SU-DHL-6 (cell line): ENCODE data around the gene SOBP.

Experiments
- H2AFZ ChIP-seq: fragments of 200-600 bp; sonication (generic); 2 replicates; pipeline ENCODE4 v1.6.1; 2014; ENCODE audit warnings: low read depth, mild to moderate bottlenecking, moderate library complexity, mixed read lengths, antibody characterized with exemption, low read length; ENCODE audit not compliant: severe bottlenecking
- H3F3A ChIP-seq: fragments of 200-600 bp; shearing (Covaris generic); 2 replicates; pipeline ENCODE4 v1.6.0; 2016; ENCODE audit warnings: antibody characterized with exemption, mild to moderate bottlenecking; ENCODE audit not compliant: insufficient read depth
- H3K27ac ChIP-seq: fragments of 200-600 bp; sonication (generic); 2 replicates; pipeline ENCODE4 v1.5.1; 2016; ENCODE audit warnings: low read depth, mild to moderate bottlenecking, low read length, moderate library complexity, mixed read lengths
- H3K27me3 ChIP-seq: fragments of 200-600 bp; sonication (generic), shearing (Covaris generic); 2 replicates; pipeline ENCODE4 v1.6.0; 2014; ENCODE audit warnings: mild to moderate bottlenecking, low read length
- H3K36me3 ChIP-seq: fragments of 200-600 bp; sonication (generic); 2 replicates; pipeline ENCODE4 v1.6.1; 2014; ENCODE audit warnings: mild to moderate bottlenecking, low read length, mixed read lengths
- H3K4me2 ChIP-seq: fragments of 300-600, 200-600 bp; shearing (Covaris generic), sonication (generic); 2 replicates; pipeline ENCODE4 v1.6.0; 2014; ENCODE audit warnings: low read length, low read depth, mild to moderate bottlenecking; ENCODE audit not compliant: poor library complexity, severe bottlenecking
- H3K4me3 ChIP-seq: fragments of 200-600 bp; sonication (generic); 2 replicates; pipeline ENCODE4 v1.5.1; 2014; ENCODE audit warnings: antibody characterized with exemption, low read length, mild to moderate bottlenecking, mixed read lengths; ENCODE audit not compliant: insufficient read depth, poor library complexity, severe bottlenecking
- H3K79me2 ChIP-seq: fragments of 200-600 bp; sonication (generic); 2 replicates; pipeline ENCODE4 v1.6.1; 2014; ENCODE audit warnings: mild to moderate bottlenecking, low read length, moderate library complexity; ENCODE audit not compliant: insufficient read depth
- H3K9ac ChIP-seq: fragments of 200-600 bp; sonication (generic); 2 replicates; pipeline ENCODE4 v1.7.0; 2014; ENCODE audit warnings: mild to moderate bottlenecking, low read length
- H3K9me2 ChIP-seq: fragments of 200-600 bp; sonication (generic); replicated peaks from 2 replicates; pipeline ENCODE4 v1.6.1; 2014; ENCODE audit warnings: low read length; ENCODE audit not compliant: insufficient read depth
- H3K9me3 ChIP-seq: fragments of 200-600 bp; sonication (generic); 2 replicates; pipeline ENCODE4 v1.6.1; 2014; ENCODE audit warnings: low read length, mixed read lengths; ENCODE audit not compliant: insufficient read depth
- H4K20me1 ChIP-seq: fragments of 200-600 bp; sonication (generic); 2 replicates; pipeline ENCODE4 v1.6.1; 2014; ENCODE audit warnings: low read depth, mild to moderate bottlenecking, antibody characterized with exemption, low read length, moderate library complexity, mixed read lengths
- CTCF ChIP-seq: fragments of 200-600 bp; sonication (generic); IDR thresholded peaks from one replicate; pipeline ENCODE4 v1.5.1; 2017; ENCODE audit warnings: antibody characterized with exemption, mild to moderate bottlenecking, low read length, moderate library complexity; ENCODE audit not compliant: insufficient read depth, poor library complexity, severe bottlenecking
- EZH2phosphoT487 ChIP-seq: fragments of 200-600 bp; sonication (generic), shearing (Covaris generic); conservative IDR thresholded peaks from 2 replicates; pipeline ENCODE4 v1.6.1; 2018; ENCODE audit warnings: mild to moderate bottlenecking, antibody characterized with exemption, low read length, moderate library complexity, mixed read lengths

SOBP gene

GRCh38 chr6:107534571-107535141 lies 44.7 kb downstream of the SOBP start:
- H3K27me3 ChIP-seq: no peaks in the 10 kb centered on the region
- peaks cover 11% of the 10 kb centered on the region; the same call in 1 of the 2 replicates for H3K79me2 ChIP-seq
- H3K9ac ChIP-seq: no peak overlapping the region
- peaks cover 8% of the 10 kb centered on the region; the same call in 1 of the 2 replicates for H3K36me3 ChIP-seq
- peak overlapping the region; percentile 63 for H3K4me2 ChIP-seq
- no peaks in the 10 kb centered on the region for H3K9me3 ChIP-seq
- peak overlapping the region; percentile 94 for H3K27ac ChIP-seq
- H3K9me2 ChIP-seq: no peaks in the 10 kb centered on the region
- H3K4me3 ChIP-seq: no peak overlapping the region
- H4K20me1 ChIP-seq: no peaks in the 10 kb centered on the region
- TF ChIP-seq EZH2phosphoT487: no peak
- TF ChIP-seq CTCF: no peak
- H3F3A ChIP-seq: peaks cover 18% of the 10 kb centered on the region
- no peak overlapping the region for H2AFZ ChIP-seq

GRCh38 chr6:107535626-107536025 lies 45.7 kb downstream of the SOBP start:
- no peaks in the 10 kb centered on the region for H4K20me1 ChIP-seq
- H3K36me3 ChIP-seq: peaks cover 8% of the 10 kb centered on the region; the same call in 1 of the 2 replicates
- peak overlapping the region; percentile 94 for H3K27ac ChIP-seq
- H3F3A ChIP-seq: peaks cover 18% of the 10 kb centered on the region
- H3K27me3 ChIP-seq: no peaks in the 10 kb centered on the region
- peak overlapping the region; percentile 25; the same call in 1 of the 2 replicates for H3K9ac ChIP-seq
- H3K9me3 ChIP-seq: no peaks in the 10 kb centered on the region
- TF ChIP-seq CTCF (no peak), EZH2phosphoT487 (no peak)
- H3K4me3 ChIP-seq: no peak overlapping the region
- no peak overlapping the region for H2AFZ ChIP-seq
- peak overlapping the region; percentile 63 for H3K4me2 ChIP-seq
- H3K9me2 ChIP-seq: no peaks in the 10 kb centered on the region
- H3K79me2 ChIP-seq: peaks cover 17% of the 10 kb centered on the region; the same call in 1 of the 2 replicates

GRCh38 chr6:107536180-107536961 lies 46.5 kb downstream of the SOBP start:
- H2AFZ ChIP-seq: no peak overlapping the region
- H4K20me1 ChIP-seq: no peaks in the 10 kb centered on the region
- H3K9me3 ChIP-seq: no peaks in the 10 kb centered on the region
- peak overlapping the region; percentile 94 for H3K27ac ChIP-seq
- H3K27me3 ChIP-seq: no peaks in the 10 kb centered on the region
- H3K4me3 ChIP-seq: peak overlapping the region; percentile 21
- peak overlapping the region; percentile 25; the same call in 1 of the 2 replicates for H3K9ac ChIP-seq
- TF ChIP-seq CTCF (no peak), EZH2phosphoT487 (no peak)
- H3K9me2 ChIP-seq: no peaks in the 10 kb centered on the region
- H3F3A ChIP-seq: peaks cover 18% of the 10 kb centered on the region
- H3K79me2 ChIP-seq: peaks cover 19% of the 10 kb centered on the region; the same call in 1 of the 2 replicates
- peak overlapping the region; percentile 63 for H3K4me2 ChIP-seq
- H3K36me3 ChIP-seq: peaks cover 8% of the 10 kb centered on the region; the same call in 1 of the 2 replicates
